CD14-positive monocyte (primary cell): ENCODE results near the gene CCDC33. TPM values are rescaled to one million over a fixed set of nuclear protein-coding genes. Genes with fewer than 3 reads are reported as not detected.

Source experiments
- DNase-seq, 3 donors: peaks; one replicate each; pipeline ENCODE4 v3.0.0-alpha.2; 2011 to 2022
- H2AFZ ChIP-seq: 2 replicates; pipeline ENCODE4 v1.6.0; 2012; ENCODE audit warnings: mild to moderate bottlenecking, low read depth, low read length, inconsistent platforms; ENCODE audit not compliant: insufficient read depth, poor library complexity, severe bottlenecking
- H3K27ac ChIP-seq, 2 donors: 1 replicate in 1 of 2; 2 replicates in 1 of 2; pipeline ENCODE4 v1.5.1; 2012 to 2013; ENCODE audit warnings: low read length in 2 of 2, control low read depth in 1 of 2, inconsistent platforms in 1 of 2, low read depth in 1 of 2, mild to moderate bottlenecking in 1 of 2
- H3K27me3 ChIP-seq, 2 donors: one replicate each; pipeline versions ENCODE4 v1.6.0 to v1.6.1; 2011 to 2013; ENCODE audit warnings: low read length in 2 of 2; ENCODE audit not compliant: control insufficient read depth in 2 of 2, insufficient read depth in 2 of 2
- H3K36me3 ChIP-seq, 2 donors: replicated peaks in 1 of 2; 1 replicate in 1 of 2; 2 replicates in 1 of 2; pipeline versions ENCODE4 v1.5.1 to v1.6.1; 2012 to 2013; ENCODE audit warnings: low read length in 2 of 2, control low read depth in 1 of 2, inconsistent platforms in 1 of 2, mild to moderate bottlenecking in 1 of 2; ENCODE audit not compliant: insufficient read depth in 2 of 2, control insufficient read depth in 1 of 2
- H3K4me1 ChIP-seq, 2 donors: 1 replicate in 1 of 2; 2 replicates in 1 of 2; pipeline versions ENCODE4 v1.5.1 to v1.6.1; 2012 to 2013; ENCODE audit warnings: low read length in 2 of 2, control low read depth in 1 of 2, inconsistent platforms in 1 of 2, mild to moderate bottlenecking in 1 of 2, moderate library complexity in 1 of 2; ENCODE audit not compliant: insufficient read depth in 2 of 2, control insufficient read depth in 1 of 2
- H3K4me2 ChIP-seq: replicated peaks from 2 replicates; pipeline ENCODE3; 2012; ENCODE audit warnings: low read length, moderate library complexity, mild to moderate bottlenecking; ENCODE audit not compliant: poor library complexity, severe bottlenecking; ENCODE audit errors: extremely low read depth
- H3K4me3 ChIP-seq, 3 experiments: fragments of 200-600 bp in 1 of 3; sonication (generic) in 1 of 3; replicated peaks in 1 of 3; 1 replicate in 2 of 3; 2 replicates in 1 of 3; pipeline ENCODE4 v1.5.1; 2011 to 2013; ENCODE audit warnings: low read length in 3 of 3, mild to moderate bottlenecking in 3 of 3, control low read depth in 2 of 3, low read depth in 2 of 3, inconsistent platforms in 1 of 3, moderate library complexity in 1 of 3
- H3K79me2 ChIP-seq: 2 replicates; pipeline ENCODE4 v1.6.0; 2012; ENCODE audit warnings: mild to moderate bottlenecking, control low read depth, inconsistent platforms, low read length, moderate library complexity; ENCODE audit not compliant: insufficient read depth
- H3K9ac ChIP-seq: 2 replicates; pipeline ENCODE4 v1.6.0; 2017; ENCODE audit warnings: low read length, mild to moderate bottlenecking; ENCODE audit not compliant: insufficient read depth, poor library complexity, severe bottlenecking
- H3K9me3 ChIP-seq, 2 donors: replicated peaks in 1 of 2; 1 replicate in 1 of 2; 2 replicates in 1 of 2; pipeline versions ENCODE4 v1.5.1 to v1.6.1; 2012 to 2013; ENCODE audit warnings: low read length in 2 of 2, control low read depth in 1 of 2; ENCODE audit not compliant: control insufficient read depth in 1 of 2, insufficient read depth in 1 of 2
- H4K20me1 ChIP-seq: 2 replicates; pipeline ENCODE4 v1.6.0; 2012; ENCODE audit warnings: mild to moderate bottlenecking, low read length, control low read depth, moderate library complexity; ENCODE audit not compliant: insufficient read depth
- H3K27ac Mint-ChIP-seq, 7 donors: one replicate each; pipeline ENCODE4 v1.8.0; 2020; ENCODE audit warnings: mild to moderate bottlenecking in 7 of 7, mixed read lengths in 7 of 7, moderate library complexity in 6 of 7, inconsistent platforms in 2 of 7
- H3K27me3 Mint-ChIP-seq, 3 donors: one replicate each; pipeline ENCODE4 v1.8.0; 2021 to 2022; ENCODE audit warnings: low read depth in 3 of 3, mild to moderate bottlenecking in 3 of 3, mixed read lengths in 3 of 3, moderate library complexity in 3 of 3, inconsistent platforms in 1 of 3
- H3K36me3 Mint-ChIP-seq, 2 donors: one replicate each; pipeline ENCODE4 v1.8.0; 2020; ENCODE audit warnings: mixed read lengths in 2 of 2, inconsistent platforms in 1 of 2, mild to moderate bottlenecking in 1 of 2
- H3K4me1 Mint-ChIP-seq: one replicate; pipeline ENCODE4 v1.8.0; 2020; ENCODE audit warnings: mild to moderate bottlenecking, mixed read lengths
- H3K4me3 Mint-ChIP-seq, 2 donors: one replicate each; pipeline ENCODE4 v1.8.0; 2020; ENCODE audit warnings: mild to moderate bottlenecking in 2 of 2, mixed read lengths in 2 of 2, moderate library complexity in 1 of 2
- H3K9me3 Mint-ChIP-seq, 7 donors: one replicate each; pipeline ENCODE4 v1.8.0; 2020 to 2022; ENCODE audit warnings: mixed read lengths in 7 of 7, mild to moderate bottlenecking in 6 of 7, moderate library complexity in 6 of 7, inconsistent platforms in 2 of 7
- CTCF ChIP-seq: fragments of 200-600 bp; IDR thresholded peaks from one replicate; pipeline ENCODE4 v1.8.0; 2022; ENCODE audit warnings: antibody characterized with exemption, mild to moderate bottlenecking
- WGBS: methylation state at CpG from one replicate; pipeline ENCODE4 v1.1.5; 2013; ENCODE audit warnings: missing lambda C conversion rate; ENCODE audit not compliant: insufficient coverage; 5-methylcytosine and 5-hydroxymethylcytosine counted together
- intact Hi-C, 2 donors: fragments of 100-400 bp; cut with micrococcal nuclease; formaldehyde crosslinking; loops; one replicate each; pipeline versions ENCODE4 v1.15.0 to v1.15.1; 2023
- polyA plus RNA-seq, 3 donors: library from polyadenylated mRNA; depleted of rRNA in 1 of 3; unstranded in 2 of 3; stranded (reverse) in 1 of 3; fragments of 300-500 nt in 2 of 3; fragments of >200 nt in 1 of 3; fragmentation: Illumina TruSeq in 2 of 3; gene quantifications; 1 replicate in 2 of 3; 2 replicates in 1 of 3; pipeline ENCODE4 v1.2.3, GENCODE V29; 2012 to 2021

The CCDC33 gene
- polyA plus RNA-seq, 3 donors, result not detected

- Histone ChIP-seq H3K79me2 (no peaks in the 10 kb centered on the region), H3K27ac (no peak overlapping the region), H3K4me1 (peaks cover 0 to 15% of the 10 kb centered on the region in 2 donors), H3K9me3 (no peaks in the 10 kb centered on the region), H4K20me1 (no peaks in the 10 kb centered on the region), H3K27me3 (no peaks in the 10 kb centered on the region), H3K4me2 (no peak overlapping the region), H3K4me3 (no peak overlapping the region), H3K36me3 (no peaks in the 10 kb centered on the region), H3K9ac (no peak overlapping the region), H2AFZ (no peak overlapping the region)
- no peak overlapping the region for H3K27ac Mint-ChIP-seq
- 100% methylated on average over 1 of the region's 6 CpGs for WGBS
- H3K4me3 Mint-ChIP-seq, result no peak overlapping the region
- no peaks in the 10 kb centered on the region for H3K36me3 Mint-ChIP-seq
- H3K4me1 Mint-ChIP-seq, result peaks cover 4% of the 10 kb centered on the region
- H3K27me3 Mint-ChIP-seq, result peaks cover 6 to 12% (median 8%) of the 10 kb centered on the region in 3 donors
- TF ChIP-seq CTCF, result peak; percentile 65
- intact Hi-C loops, result loop anchor here (5.0 to 10.0 kb wide), 3 partner anchors 195 to 350 kb away; no protein-coding TSS in a partner anchor
- peak; percentile 7 to 32 (median 12) for DNase-seq
- no peaks in the 10 kb centered on the region for H3K9me3 Mint-ChIP-seq
Measured at GRCh38 chr15:74322558-74323180, 86.5 kb downstream of the CCDC33 start.

- no peaks in the 10 kb centered on the region for H4K20me1 ChIP-seq
- no peaks in the 10 kb centered on the region for H3K79me2 ChIP-seq
- Mint-ChIP-seq H3K9me3 (no peaks in the 10 kb centered on the region), H3K27me3 (peaks cover 6 to 10% (median 8%) of the 10 kb centered on the region in 3 donors), H3K4me1 (no peaks in the 10 kb centered on the region), H3K27ac (no peak overlapping the region), H3K4me3 (no peak overlapping the region), H3K36me3 (no peaks in the 10 kb centered on the region)
- no peak overlapping the region for H3K4me2 ChIP-seq
- H3K9ac ChIP-seq, result no peak overlapping the region
- intact Hi-C loops, result loop anchor here (5.0 to 10.0 kb wide), 3 partner anchors 197 to 352 kb away; no protein-coding TSS in a partner anchor
- WGBS, result 80% methylated on average over 3 of the region's 3 CpGs
- no peaks in the 10 kb centered on the region for H3K4me1 ChIP-seq
- TF ChIP-seq CTCF, result no peak
- H3K9me3 ChIP-seq, result no peaks in the 10 kb centered on the region
- no peaks in the 10 kb centered on the region for H3K36me3 ChIP-seq
- H3K27me3 ChIP-seq, result no peaks in the 10 kb centered on the region
- no peak overlapping the region for H2AFZ ChIP-seq
- H3K27ac ChIP-seq, result no peak overlapping the region
- no peak for DNase-seq
- H3K4me3 ChIP-seq, result no peak overlapping the region
Measured at GRCh38 chr15:74324714-74325113, 88.6 kb downstream of the CCDC33 start.
